GDM1 (cell line): ENCODE data around the gene NRAP.

Source experiments
- DNase-seq: peaks from one replicate; lab custom pipeline; 2025; lab: John Stamatoyannopoulos, UW

Gene NRAP

GRCh38 chr10:113641702-113642101, 22.1 kb downstream of the NRAP start:
- DNase-seq, result no peak

- DNase-seq, result no peak
Measured at GRCh38 chr10:113639966-113640365, 23.9 kb downstream of the NRAP start.

- no peak for DNase-seq
Measured at GRCh38 chr10:113631684-113632367, 32.0 kb downstream of the NRAP start.

- DNase-seq, result no peak
Measured at GRCh38 chr10:113630929-113631533, 32.8 kb downstream of the NRAP start.

- no peak for DNase-seq
Measured at GRCh38 chr10:113628607-113629153, 35.2 kb downstream of the NRAP start.

- DNase-seq, result no peak
Measured at GRCh38 chr10:113627836-113628235, 36.0 kb downstream of the NRAP start.

GRCh38 chr10:113626809-113627355, 37.0 kb downstream of the NRAP start:
- no peak for DNase-seq

GRCh38 chr10:113625461-113626186, 38.2 kb downstream of the NRAP start:
- no peak for DNase-seq

- no peak for DNase-seq
Measured at GRCh38 chr10:113622831-113623230, 41.0 kb downstream of the NRAP start.

GRCh38 chr10:113621799-113622198, 42.0 kb downstream of the NRAP start:
- no peak for DNase-seq

GRCh38 chr10:113620936-113621335, 42.9 kb downstream of the NRAP start:
- DNase-seq, result no peak

GRCh38 chr10:113620511-113620910, 43.3 kb downstream of the NRAP start:
- no peak for DNase-seq

- DNase-seq, result no peak
Measured at GRCh38 chr10:113619401-113619800, 44.4 kb downstream of the NRAP start.

GRCh38 chr10:113618338-113618737, 45.5 kb downstream of the NRAP start:
- no peak for DNase-seq

GRCh38 chr10:113617086-113617485, 46.8 kb downstream of the NRAP start:
- no peak for DNase-seq

GRCh38 chr10:113616244-113617074, 47.4 kb downstream of the NRAP start:
- no peak for DNase-seq

GRCh38 chr10:113613977-113614690, 49.7 kb downstream of the NRAP start:
- DNase-seq, result no peak

- DNase-seq, result no peak
Measured at GRCh38 chr10:113613427-113613826, 50.4 kb downstream of the NRAP start.

- no peak for DNase-seq
Measured at GRCh38 chr10:113612154-113612553, 51.7 kb downstream of the NRAP start.

GRCh38 chr10:113610631-113611601, 52.9 kb downstream of the NRAP start:
- DNase-seq, result no peak
